Vagina (tissue), 2 donors: ENCODE data around the gene IGSF9.

ENCODE experiments used
- POLR2A ChIP-seq, 2 donors: fragments of 450-650 bp; IDR thresholded peaks; one replicate each; pipeline ENCODE4 v1.6.1; 2017; ENCODE audit warnings: antibody characterized with exemption in 2 of 2, mild to moderate bottlenecking in 2 of 2, moderate library complexity in 2 of 2
- POLR2AphosphoS5 ChIP-seq, 2 donors: sonication (generic); formaldehyde crosslinking; IDR thresholded peaks; one replicate each; pipeline ENCODE4 v1.9.0; 2017; ENCODE audit warnings: antibody characterized with exemption in 2 of 2, mild to moderate bottlenecking in 2 of 2, low read depth in 1 of 2; ENCODE audit not compliant: insufficient read depth in 1 of 2
- TF ChIP-seq, protein P1 (sequence below), 3 experiments: fragments of 450-650 bp in 2 of 3; fragments of 200-600 bp in 1 of 3; sonication (generic) in 1 of 3; IDR thresholded peaks; one replicate each; pipeline ENCODE4 v1.5.1; 2017 to 2019; ENCODE audit warnings: antibody characterized with exemption in 3 of 3, mild to moderate bottlenecking in 2 of 3, moderate library complexity in 2 of 3

DNA sequence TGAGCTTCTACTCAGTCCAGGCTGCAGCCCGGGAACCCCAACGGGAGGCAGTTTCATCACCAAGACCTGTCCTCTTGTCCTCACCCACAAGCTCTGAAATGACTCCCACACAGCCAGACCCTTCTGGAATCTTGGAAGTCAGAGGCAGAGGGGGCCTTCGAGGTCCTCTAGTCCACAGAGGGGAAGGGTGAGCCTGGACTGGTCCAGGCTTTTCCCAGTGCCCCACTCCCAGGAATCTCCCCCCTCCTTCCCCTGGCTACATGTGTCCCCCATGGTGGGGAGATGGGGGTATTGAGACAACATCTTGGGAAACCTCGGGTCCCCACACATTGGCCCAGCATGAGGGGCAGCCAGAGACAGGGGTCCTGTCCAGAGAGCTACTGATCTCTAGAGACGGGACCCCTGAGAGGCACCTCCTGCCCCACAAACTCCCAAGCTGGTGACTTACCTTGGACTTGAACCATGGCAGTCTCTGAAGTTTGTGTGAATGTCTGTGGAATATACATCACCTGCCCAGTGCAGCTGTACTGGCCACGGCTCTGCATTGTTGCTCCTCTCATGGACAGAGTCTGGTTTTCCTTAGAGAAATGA is 28.0 kb upstream of the IGSF9 start:
- TF ChIP-seq, protein P1, sequence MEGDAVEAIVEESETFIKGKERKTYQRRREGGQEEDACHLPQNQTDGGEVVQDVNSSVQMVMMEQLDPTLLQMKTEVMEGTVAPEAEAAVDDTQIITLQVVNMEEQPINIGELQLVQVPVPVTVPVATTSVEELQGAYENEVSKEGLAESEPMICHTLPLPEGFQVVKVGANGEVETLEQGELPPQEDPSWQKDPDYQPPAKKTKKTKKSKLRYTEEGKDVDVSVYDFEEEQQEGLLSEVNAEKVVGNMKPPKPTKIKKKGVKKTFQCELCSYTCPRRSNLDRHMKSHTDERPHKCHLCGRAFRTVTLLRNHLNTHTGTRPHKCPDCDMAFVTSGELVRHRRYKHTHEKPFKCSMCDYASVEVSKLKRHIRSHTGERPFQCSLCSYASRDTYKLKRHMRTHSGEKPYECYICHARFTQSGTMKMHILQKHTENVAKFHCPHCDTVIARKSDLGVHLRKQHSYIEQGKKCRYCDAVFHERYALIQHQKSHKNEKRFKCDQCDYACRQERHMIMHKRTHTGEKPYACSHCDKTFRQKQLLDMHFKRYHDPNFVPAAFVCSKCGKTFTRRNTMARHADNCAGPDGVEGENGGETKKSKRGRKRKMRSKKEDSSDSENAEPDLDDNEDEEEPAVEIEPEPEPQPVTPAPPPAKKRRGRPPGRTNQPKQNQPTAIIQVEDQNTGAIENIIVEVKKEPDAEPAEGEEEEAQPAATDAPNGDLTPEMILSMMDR (IDR thresholded peaks at IDR 0.05), result no peak
- TF ChIP-seq POLR2A (IDR thresholded peaks at IDR 0.05), result no peak
- no peak for TF ChIP-seq POLR2AphosphoS5 (IDR thresholded peaks at IDR 0.05; ENCODE audit: insufficient read depth in 1 of 2, low read depth in 1 of 2)
